NCI-H1694 (cell line): Measurements from ENCODE around the gene STARD13.
"Not testable (repeated sequence)": the region's sequence is repeated elsewhere in the genome, so short reads cannot be mapped to it uniquely, and the experiment has no call there.

Experiments used
- DNase-seq: peaks from one replicate; lab custom pipeline; 2025; lab: John Stamatoyannopoulos, UW

STARD13 gene

DNA sequence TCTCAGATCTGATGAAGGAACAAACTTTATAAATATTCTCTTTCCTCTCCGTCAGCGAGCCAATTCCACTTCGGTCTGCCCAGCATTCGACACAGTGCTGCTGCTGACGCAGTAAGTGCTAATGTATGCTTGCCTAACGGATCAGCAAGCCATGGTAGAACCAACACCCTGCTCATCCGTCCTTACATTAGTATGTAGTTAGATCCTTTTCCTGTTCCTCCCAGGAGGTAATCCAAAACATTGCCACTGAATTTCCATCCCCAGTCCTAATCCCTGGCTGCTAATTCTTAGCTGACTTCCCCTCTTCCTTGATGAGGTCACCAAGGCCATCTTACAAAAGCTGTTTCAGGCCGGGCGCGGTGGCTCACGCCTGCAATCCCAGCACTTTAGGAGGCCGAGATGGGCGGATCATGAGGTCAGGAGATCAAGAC, 88.0 kb downstream of the STARD13 start:
- DNase-seq = no peak

GRCh38 chr13:33196767-33197166, 88.8 kb downstream of the STARD13 start:
- no peak for DNase-seq

- no peak for DNase-seq
Observed at GRCh38 chr13:33195693-33196464, 89.7 kb downstream of the STARD13 start.

DNA sequence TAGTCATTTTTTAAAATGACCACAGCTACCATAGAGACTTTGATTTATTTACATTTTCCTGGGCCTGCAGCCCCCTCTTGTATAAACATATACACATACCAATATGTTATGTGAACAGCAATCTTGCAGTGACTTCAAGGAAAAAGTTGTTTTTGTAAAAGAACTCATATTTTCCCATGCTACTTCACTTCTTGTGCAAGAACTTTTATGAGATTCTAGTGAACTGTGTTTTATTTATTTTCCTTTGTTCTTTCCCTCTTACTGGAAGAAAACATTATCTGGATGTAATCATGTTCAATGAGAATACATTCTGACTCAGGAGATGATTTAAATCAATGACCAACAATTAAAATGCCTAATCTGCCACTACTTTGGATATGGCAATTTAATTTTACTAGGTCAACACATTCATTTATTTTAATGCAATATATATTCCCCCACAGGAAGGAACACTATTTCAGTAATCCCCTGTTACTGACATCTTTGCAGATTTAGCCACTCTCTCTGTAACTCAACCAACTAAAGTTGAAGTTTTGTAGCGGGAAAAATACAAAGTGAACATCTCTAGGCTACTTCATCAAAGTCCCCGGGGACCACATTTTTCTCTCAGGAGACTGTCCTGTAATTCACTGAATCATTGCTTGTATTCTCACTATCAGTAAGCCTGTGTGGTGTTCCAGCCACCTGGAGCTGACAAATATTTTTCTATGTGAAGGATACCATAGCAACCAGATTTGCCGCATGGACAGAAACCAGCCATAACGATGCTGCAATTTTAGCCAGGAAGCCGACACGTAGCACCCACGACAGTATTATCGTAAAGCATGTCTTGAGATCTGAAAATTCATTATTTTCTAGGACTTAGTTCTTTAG, 90.5 kb downstream of the STARD13 start:
- no peak for DNase-seq

DNA sequence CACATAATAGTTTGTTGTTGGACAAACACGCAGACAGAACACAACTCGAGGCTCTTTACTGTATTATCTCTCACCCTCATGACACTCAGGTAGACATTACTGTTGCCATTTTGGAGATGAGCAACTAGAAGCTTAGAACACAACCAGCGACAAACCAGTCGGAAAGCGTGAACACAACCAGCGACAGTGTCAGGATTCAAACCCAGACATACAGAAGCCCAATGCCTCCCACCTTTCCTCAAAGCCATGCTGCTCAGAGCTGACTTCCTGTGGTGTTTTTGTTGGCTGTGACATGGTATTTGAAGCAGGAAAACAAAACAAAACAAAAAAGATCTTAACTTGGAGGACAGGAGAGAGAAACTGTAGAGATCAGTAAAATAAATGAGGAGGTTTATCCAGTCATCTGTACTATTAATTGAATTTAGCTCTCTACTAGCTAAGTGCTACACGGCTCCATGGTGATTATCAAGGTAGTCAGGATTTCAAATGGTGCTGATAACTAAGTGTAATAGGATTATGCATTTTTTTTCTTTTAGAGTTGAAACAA, 92.1 kb downstream of the STARD13 start:
- no peak for DNase-seq

- DNase-seq = no peak
Observed at GRCh38 chr13:33191425-33192210, 93.9 kb downstream of the STARD13 start.

DNA sequence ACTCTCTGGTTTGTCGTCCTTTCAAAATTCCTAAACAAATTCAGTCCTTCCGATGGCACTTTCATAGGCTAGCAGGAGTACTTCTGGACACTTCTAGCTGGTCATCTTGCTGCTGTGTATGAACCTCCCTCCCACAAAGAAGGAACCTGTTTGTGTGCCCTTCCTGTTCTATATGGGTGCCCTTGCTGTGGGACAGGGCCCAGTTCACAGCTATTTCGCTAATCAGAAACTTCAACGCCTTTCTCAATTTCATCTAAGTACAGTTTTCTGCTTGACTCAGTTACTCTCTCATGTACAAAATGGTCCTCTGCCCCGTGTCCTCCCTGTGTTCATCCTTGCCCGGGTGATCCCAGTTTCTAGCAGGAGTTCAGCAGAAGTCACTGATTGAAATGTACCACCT, 96.1 kb downstream of the STARD13 start:
- no peak for DNase-seq

GRCh38 chr13:33188093-33188882, 97.3 kb downstream of the STARD13 start:
- DNase-seq = no peak

DNA sequence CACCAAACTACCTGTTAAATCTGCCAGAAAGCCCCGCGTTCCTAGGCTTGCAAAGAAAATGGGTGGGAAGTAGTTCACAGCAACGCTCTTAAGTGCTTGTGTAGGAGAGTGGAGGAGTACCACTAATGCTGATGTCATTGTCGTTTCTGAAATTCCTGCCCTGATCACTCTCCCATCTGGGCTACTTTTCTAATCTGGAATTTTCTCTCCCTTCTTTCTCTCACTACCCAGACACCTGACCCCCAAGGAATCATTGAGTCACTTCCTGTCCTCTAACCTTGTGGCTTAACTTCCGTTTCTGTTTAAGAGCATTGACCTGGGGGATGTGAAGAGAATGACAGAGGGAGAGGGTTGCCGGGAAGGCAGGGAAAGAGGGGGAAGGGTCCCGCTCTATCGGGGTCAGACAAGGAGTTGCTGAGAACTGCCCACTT, 98.7 kb downstream of the STARD13 start:
- DNase-seq = no peak

DNA sequence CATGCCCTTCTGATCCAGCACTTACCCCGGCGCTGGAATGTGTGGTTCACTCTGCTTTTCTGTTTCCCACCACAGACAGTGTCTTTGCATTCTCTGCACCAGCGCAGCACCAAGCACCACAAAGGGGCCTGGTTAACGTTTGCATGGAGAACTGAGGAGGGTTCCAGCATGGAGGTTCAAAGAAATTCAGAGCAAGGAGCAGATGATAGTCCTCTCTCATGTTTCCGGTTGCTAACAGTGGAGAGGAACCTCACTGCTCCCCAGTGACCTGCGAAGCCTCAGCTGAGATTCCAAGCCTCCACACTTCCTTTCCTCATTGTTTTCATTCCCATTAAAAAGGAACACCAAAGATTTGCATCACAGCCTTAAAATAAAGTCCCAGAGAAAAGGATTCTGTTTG, 99.7 kb downstream of the STARD13 start:
- DNase-seq = no peak

GRCh38 chr13:33184530-33184929, 101.0 kb downstream of the STARD13 start:
- no peak for DNase-seq

GRCh38 chr13:33184112-33184490, 101.5 kb downstream of the STARD13 start:
- no peak for DNase-seq

DNA sequence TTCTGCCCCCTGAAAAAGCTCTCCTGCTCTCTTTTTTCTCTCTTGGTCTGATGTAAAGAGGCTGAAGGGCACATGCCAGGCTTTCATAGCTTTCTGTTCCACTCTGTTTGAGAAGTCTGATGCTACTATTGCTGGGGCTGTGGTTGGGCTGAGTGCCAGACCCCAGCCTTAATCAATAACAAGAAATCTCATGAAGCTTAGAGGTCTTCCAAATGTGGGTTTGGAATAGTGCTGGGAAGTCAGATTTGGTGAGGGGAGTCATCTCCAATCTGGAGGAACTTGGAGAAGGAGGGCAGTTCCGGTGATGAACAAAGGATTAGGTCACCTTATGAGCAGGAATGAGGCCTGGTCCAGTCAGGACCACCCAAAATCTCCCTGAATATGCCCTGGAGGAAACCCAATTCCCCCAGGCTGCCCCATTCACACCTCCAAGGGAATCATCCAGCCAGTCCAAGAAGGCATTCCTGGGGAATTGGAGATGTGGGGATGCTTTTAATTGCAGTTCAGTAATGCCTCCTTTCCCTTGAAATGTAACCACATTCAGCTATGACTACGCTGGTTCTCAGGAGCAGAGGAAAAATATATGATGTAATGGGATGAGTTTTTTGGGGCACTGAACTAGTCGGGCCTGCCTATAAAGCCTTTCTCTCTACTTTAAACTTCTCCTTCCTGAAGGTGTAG, 102.0 kb downstream of the STARD13 start:
- no peak for DNase-seq

- DNase-seq = no peak
Observed at GRCh38 chr13:33182729-33183128, 102.8 kb downstream of the STARD13 start.

GRCh38 chr13:33181264-33181663, 104.3 kb downstream of the STARD13 start:
- no peak for DNase-seq

GRCh38 chr13:33180122-33180804, 105.3 kb downstream of the STARD13 start:
- DNase-seq = no peak

DNA sequence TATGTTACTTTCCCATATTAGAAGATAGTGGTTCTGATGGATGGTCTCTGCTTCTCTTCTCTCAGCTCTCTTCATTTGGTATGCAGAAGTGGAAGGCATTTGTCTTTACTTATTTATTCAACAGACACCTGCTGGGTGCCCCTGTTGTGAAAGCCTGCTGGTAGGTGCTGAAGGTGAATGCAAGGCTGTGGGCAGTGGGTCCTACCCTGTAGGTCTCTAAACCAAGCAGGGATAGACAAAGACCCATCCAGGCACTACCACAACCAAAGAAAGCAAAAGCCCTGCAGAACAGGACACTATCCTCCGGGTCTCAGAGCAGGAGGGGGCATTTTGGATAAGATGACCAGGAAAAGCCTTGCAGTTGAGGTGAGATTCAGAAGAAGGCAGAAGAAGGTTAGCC, 106.1 kb downstream of the STARD13 start:
- DNase-seq = no peak

DNA sequence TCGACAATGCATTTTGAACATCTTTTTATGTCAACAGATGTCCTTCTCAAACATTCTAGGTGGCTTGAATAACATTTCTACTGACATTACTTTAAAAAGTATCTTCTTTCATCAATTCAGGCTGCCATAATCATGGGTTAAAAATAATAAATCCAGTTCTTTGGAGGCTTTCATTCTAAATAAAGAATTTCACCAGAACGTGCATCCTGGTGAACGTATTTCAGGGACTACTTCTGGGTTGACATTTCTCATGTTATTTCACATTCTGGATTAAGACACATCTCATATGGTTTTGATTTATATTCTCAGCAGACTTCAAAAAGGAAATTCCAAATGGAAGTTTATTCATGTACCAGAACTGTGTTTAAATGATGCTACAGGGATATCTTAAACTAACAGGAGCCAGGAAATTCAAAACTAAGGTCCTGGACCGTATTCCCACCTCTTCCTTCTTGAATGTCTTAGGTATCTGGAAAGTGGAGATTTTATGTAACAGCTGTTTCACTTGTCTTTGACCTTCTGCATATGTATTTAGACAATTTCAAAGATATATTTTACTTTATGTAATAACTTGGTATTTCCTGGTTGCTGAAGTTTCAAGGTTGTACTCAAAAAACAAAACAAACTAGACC, 107.2 kb downstream of the STARD13 start:
- DNase-seq = no peak

GRCh38 chr13:33177340-33178208, 108.0 kb downstream of the STARD13 start:
- DNase-seq = not testable (repeated sequence)
